HEK293 (cell line): ENCODE data around the gene SNHG17.

Experiments used
- KLF16 ChIP-seq: fragments of 450-650 bp; formaldehyde crosslinking; IDR thresholded peaks from 2 replicates; pipeline ENCODE4 v1.5.1; 2017; ENCODE audit warnings: missing biosample characterization, missing genetic modification characterization
- SETDB1 ChIP-seq: IDR thresholded peaks from one replicate; pipeline ENCODE4 v1.6.1; 2017; ENCODE audit warnings: mild to moderate bottlenecking, low read length, moderate library complexity, mixed read lengths; ENCODE audit not compliant: insufficient read length
- ZNF510 ChIP-seq: fragments of 450-650 bp; formaldehyde crosslinking; IDR thresholded peaks from 2 replicates; pipeline ENCODE4 v1.5.1; 2018; ENCODE audit warnings: mild to moderate bottlenecking, missing genetic modification characterization, missing biosample characterization; ENCODE audit not compliant: insufficient replicate concordance
- ZNF677 ChIP-seq: fragments of 450-650 bp; IDR thresholded peaks from 2 replicates; pipeline ENCODE4 v1.5.0; 2018; ENCODE audit warnings: missing biosample characterization, mild to moderate bottlenecking, missing genetic modification characterization, moderate library complexity
- ZNF777 ChIP-seq: fragments of 450-650 bp; formaldehyde crosslinking; IDR thresholded peaks from 2 replicates; pipeline ENCODE4 v1.5.1; 2017; ENCODE audit warnings: missing biosample characterization, missing genetic modification characterization, borderline replicate concordance
- ZNF792 ChIP-seq: fragments of 450-650 bp; formaldehyde crosslinking; IDR thresholded peaks from 2 replicates; pipeline ENCODE4 v1.5.1; 2016; ENCODE audit warnings: missing biosample characterization, missing genetic modification characterization
- ZSCAN16 ChIP-seq: fragments of 450-650 bp; formaldehyde crosslinking; IDR thresholded peaks from 2 replicates; pipeline ENCODE4 v1.5.1; 2016; ENCODE audit warnings: missing biosample characterization, missing genetic modification characterization
- TF ChIP-seq, protein P1 (sequence below): fragments of 450-650 bp; formaldehyde crosslinking; IDR thresholded peaks from 2 replicates; pipeline ENCODE4 v1.5.1; 2016; ENCODE audit warnings: missing biosample characterization, missing genetic modification characterization
- TF ChIP-seq, protein P2 (sequence below): sonication (generic); formaldehyde crosslinking; IDR thresholded peaks from 2 replicates; pipeline ENCODE4 v1.8.1; 2022; ENCODE audit warnings: mild to moderate bottlenecking, moderate library complexity, missing genetic modification reagents
- TF ChIP-seq, protein P3 (sequence below): fragments of 450-650 bp; formaldehyde crosslinking; IDR thresholded peaks from 2 replicates; pipeline ENCODE4 v1.5.1; 2016; ENCODE audit warnings: missing biosample characterization, missing genetic modification characterization, low read depth
- TF ChIP-seq, protein P4 (sequence below): fragments of 450-650 bp; formaldehyde crosslinking; optimal IDR thresholded peaks from 2 replicates; pipeline ENCODE3; 2016; ENCODE audit warnings: missing biosample characterization, mild to moderate bottlenecking, missing genetic modification characterization
- TF ChIP-seq, protein P5 (sequence below): fragments of 450-650 bp; formaldehyde crosslinking; IDR thresholded peaks from 2 replicates; pipeline ENCODE4 v1.5.1; 2016; ENCODE audit warnings: missing biosample characterization, missing genetic modification characterization

DNA sequence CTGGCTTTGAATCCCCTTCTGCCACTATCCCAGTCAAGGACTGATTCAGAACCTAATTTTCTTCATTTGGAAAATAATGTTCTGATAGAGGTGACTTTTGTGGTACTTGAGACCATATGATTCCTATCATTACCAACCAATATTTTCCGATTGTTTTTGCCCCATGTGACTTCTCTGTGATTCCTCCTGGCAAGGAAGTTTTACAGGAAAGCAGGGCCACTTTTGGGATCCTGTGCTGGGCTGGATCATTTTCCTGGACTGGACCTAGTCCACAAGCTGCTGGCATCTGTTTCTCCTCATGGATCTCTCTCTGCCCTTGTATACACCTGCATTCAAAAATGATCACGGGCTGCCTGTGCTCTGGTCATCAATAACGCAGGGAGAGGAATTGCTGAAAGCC lies 13.9 kb upstream of the SNHG17 start:
- TF ChIP-seq, protein P1, sequence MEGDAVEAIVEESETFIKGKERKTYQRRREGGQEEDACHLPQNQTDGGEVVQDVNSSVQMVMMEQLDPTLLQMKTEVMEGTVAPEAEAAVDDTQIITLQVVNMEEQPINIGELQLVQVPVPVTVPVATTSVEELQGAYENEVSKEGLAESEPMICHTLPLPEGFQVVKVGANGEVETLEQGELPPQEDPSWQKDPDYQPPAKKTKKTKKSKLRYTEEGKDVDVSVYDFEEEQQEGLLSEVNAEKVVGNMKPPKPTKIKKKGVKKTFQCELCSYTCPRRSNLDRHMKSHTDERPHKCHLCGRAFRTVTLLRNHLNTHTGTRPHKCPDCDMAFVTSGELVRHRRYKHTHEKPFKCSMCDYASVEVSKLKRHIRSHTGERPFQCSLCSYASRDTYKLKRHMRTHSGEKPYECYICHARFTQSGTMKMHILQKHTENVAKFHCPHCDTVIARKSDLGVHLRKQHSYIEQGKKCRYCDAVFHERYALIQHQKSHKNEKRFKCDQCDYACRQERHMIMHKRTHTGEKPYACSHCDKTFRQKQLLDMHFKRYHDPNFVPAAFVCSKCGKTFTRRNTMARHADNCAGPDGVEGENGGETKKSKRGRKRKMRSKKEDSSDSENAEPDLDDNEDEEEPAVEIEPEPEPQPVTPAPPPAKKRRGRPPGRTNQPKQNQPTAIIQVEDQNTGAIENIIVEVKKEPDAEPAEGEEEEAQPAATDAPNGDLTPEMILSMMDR = no peak
- TF ChIP-seq, protein P2, sequence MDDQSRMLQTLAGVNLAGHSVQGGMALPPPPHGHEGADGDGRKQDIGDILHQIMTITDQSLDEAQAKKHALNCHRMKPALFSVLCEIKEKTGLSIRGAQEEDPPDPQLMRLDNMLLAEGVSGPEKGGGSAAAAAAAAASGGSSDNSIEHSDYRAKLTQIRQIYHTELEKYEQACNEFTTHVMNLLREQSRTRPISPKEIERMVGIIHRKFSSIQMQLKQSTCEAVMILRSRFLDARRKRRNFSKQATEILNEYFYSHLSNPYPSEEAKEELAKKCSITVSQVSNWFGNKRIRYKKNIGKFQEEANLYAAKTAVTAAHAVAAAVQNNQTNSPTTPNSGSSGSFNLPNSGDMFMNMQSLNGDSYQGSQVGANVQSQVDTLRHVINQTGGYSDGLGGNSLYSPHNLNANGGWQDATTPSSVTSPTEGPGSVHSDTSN (CRISPR knock-in tag) = no peak
- no peak for TF ChIP-seq ZNF777 (tag by site-specific recombination)
- TF ChIP-seq, protein P3, sequence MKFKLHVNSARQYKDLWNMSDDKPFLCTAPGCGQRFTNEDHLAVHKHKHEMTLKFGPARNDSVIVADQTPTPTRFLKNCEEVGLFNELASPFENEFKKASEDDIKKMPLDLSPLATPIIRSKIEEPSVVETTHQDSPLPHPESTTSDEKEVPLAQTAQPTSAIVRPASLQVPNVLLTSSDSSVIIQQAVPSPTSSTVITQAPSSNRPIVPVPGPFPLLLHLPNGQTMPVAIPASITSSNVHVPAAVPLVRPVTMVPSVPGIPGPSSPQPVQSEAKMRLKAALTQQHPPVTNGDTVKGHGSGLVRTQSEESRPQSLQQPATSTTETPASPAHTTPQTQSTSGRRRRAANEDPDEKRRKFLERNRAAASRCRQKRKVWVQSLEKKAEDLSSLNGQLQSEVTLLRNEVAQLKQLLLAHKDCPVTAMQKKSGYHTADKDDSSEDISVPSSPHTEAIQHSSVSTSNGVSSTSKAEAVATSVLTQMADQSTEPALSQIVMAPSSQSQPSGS (tag by site-specific recombination) = no peak
- no peak for TF ChIP-seq ZSCAN16
- TF ChIP-seq ZNF510 (tag by site-specific recombination) = no peak
- no peak for TF ChIP-seq ZNF792 (tag by site-specific recombination)
- TF ChIP-seq, protein P4, sequence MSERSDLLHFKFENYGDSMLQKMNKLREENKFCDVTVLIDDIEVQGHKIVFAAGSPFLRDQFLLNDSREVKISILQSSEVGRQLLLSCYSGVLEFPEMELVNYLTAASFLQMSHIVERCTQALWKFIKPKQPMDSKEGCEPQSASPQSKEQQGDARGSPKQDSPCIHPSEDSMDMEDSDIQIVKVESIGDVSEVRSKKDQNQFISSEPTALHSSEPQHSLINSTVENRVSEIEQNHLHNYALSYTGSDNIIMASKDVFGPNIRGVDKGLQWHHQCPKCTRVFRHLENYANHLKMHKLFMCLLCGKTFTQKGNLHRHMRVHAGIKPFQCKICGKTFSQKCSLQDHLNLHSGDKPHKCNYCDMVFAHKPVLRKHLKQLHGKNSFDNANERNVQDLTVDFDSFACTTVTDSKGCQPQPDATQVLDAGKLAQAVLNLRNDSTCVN (tag by site-specific recombination) = no peak
- TF ChIP-seq ZNF677 (tag by site-specific recombination) = no peak
- TF ChIP-seq SETDB1 = no peak
- TF ChIP-seq, protein P5, sequence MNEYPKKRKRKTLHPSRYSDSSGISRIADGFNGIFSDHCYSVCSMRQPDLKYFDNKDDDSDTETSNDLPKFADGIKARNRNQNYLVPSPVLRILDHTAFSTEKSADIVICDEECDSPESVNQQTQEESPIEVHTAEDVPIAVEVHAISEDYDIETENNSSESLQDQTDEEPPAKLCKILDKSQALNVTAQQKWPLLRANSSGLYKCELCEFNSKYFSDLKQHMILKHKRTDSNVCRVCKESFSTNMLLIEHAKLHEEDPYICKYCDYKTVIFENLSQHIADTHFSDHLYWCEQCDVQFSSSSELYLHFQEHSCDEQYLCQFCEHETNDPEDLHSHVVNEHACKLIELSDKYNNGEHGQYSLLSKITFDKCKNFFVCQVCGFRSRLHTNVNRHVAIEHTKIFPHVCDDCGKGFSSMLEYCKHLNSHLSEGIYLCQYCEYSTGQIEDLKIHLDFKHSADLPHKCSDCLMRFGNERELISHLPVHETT (tag by site-specific recombination) = no peak
- no peak for TF ChIP-seq KLF16 (tag by site-specific recombination)
